Fibroblast of lung (primary cell): ENCODE results near the gene KIF26B.

Source experiments
- EZH2 ChIP-seq: IDR thresholded peaks from 2 replicates; pipeline ENCODE4 v1.5.1; 2012; ENCODE audit warnings: low read length, control low read depth, mild to moderate bottlenecking; ENCODE audit errors: missing control alignments
- TF ChIP-seq, protein P1 (sequence below), 2 donors: IDR thresholded peaks in 1 of 2; conservative IDR thresholded peaks in 1 of 2; 1 replicate in 1 of 2; 2 replicates in 1 of 2; pipeline ENCODE4 v1.5.1; 2011 to 2012; ENCODE audit warnings: low read length in 2 of 2, control low read depth in 1 of 2, inconsistent platforms in 1 of 2, low read depth in 1 of 2, mild to moderate bottlenecking in 1 of 2

DNA sequence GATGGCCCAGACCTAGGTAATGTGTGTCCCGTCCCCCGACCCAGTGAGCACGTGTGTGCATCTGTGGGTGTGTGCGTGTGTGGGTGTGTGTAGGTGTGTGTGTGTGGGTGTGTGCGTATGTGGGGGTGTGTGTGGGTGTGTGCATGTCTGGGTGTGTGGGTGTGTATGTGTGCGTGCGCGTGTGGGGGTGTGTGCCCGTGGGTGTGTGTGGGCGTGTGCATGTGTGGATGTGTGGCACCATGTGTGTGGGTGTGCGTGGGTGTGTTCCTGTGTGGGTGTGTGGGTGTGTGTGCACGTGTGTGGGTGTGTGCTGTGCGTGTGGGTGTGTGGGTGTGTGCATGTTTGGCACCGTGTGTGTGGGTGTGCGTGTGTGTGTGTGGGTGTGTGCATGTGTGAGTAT, 309.5 kb downstream of the KIF26B start:
- TF ChIP-seq, protein P1, sequence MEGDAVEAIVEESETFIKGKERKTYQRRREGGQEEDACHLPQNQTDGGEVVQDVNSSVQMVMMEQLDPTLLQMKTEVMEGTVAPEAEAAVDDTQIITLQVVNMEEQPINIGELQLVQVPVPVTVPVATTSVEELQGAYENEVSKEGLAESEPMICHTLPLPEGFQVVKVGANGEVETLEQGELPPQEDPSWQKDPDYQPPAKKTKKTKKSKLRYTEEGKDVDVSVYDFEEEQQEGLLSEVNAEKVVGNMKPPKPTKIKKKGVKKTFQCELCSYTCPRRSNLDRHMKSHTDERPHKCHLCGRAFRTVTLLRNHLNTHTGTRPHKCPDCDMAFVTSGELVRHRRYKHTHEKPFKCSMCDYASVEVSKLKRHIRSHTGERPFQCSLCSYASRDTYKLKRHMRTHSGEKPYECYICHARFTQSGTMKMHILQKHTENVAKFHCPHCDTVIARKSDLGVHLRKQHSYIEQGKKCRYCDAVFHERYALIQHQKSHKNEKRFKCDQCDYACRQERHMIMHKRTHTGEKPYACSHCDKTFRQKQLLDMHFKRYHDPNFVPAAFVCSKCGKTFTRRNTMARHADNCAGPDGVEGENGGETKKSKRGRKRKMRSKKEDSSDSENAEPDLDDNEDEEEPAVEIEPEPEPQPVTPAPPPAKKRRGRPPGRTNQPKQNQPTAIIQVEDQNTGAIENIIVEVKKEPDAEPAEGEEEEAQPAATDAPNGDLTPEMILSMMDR (conservative IDR thresholded peaks at IDR 0.05 in 1 of 2, IDR thresholded peaks at IDR 0.05 in 1 of 2; ENCODE audit: low read depth in 1 of 2, low read length in 2 of 2), result no peak
- TF ChIP-seq EZH2, result no peak
